ENCODE measurements around the gene SYCP3. TPM values are rescaled to one million over a fixed set of nuclear protein-coding genes. Genes with fewer than 3 reads are reported as not detected.

The SYCP3 gene
- polyA plus RNA-seq, 3 donors from 2014 or later = 0.18 TPM; not detected in 2

GRCh38 chr12:101773650-101774162 lies 34.4 kb upstream of the SYCP3 start:
- DNase-seq = peak; percentile 68 to 76 (median 69)
- H3K36me3 Mint-ChIP-seq = peaks cover 4 to 46% (median 24%) of the 10 kb centered on the region in 3 donors
- H3K27me3 Mint-ChIP-seq (ENCODE audit: low read depth in 3 of 3) = peaks cover 0 to 5% (median 0%) of the 10 kb centered on the region in 3 donors
- H3K4me3 Mint-ChIP-seq = no peak overlapping the region
- peak overlapping the region; percentile 29 to 86 (median 78) for H3K27ac Mint-ChIP-seq
- no peaks in the 10 kb centered on the region for H3K9me3 Mint-ChIP-seq
- H3K4me1 Mint-ChIP-seq = peaks cover 14 to 53% of the 10 kb centered on the region in 2 donors

- no peak for DNase-seq
- peaks cover 8 to 45% (median 22%) of the 10 kb centered on the region in 3 donors for H3K36me3 Mint-ChIP-seq
- peaks cover 0 to 5% (median 0%) of the 10 kb centered on the region in 3 donors for H3K27me3 Mint-ChIP-seq (ENCODE audit: low read depth in 3 of 3)
- peaks cover 14 to 40% of the 10 kb centered on the region in 2 donors for H3K4me1 Mint-ChIP-seq
- no peak overlapping the region for H3K4me3 Mint-ChIP-seq
- peak overlapping the region in 4 of 6 donors; percentile 24 to 77 (median 30) for H3K27ac Mint-ChIP-seq
- no peaks in the 10 kb centered on the region for H3K9me3 Mint-ChIP-seq
Observed at GRCh38 chr12:101772012-101772775, 32.9 kb upstream of the SYCP3 start.

DNA sequence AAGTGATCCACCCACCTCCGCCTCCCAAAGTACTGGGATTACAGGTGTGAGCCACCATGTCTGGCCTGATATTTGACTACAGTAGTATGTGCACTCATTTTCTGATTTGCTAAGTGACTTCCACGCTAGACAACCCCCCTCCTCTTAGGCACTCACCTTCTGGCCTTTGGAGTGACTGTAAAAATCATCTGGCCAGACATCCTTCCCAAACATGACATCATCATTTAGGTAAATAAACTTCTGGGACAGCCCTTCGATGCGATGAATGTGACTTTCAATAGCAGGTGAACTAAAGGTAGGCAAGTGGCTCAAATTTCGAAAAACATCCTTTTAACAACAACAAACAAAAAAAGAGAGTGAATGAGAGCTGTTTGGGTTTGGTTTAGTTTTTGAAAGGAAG lies 30.6 kb upstream of the SYCP3 start:
- H3K27ac Mint-ChIP-seq = peak overlapping the region in 3 of 6 donors; percentile 45 to 72 (median 68)
- DNase-seq = no peak
- H3K9me3 Mint-ChIP-seq = no peaks in the 10 kb centered on the region
- peaks cover 0 to 5% (median 0%) of the 10 kb centered on the region in 3 donors for H3K27me3 Mint-ChIP-seq (ENCODE audit: low read depth in 3 of 3)
- no peak overlapping the region for H3K4me3 Mint-ChIP-seq
- peaks cover 8 to 51% (median 22%) of the 10 kb centered on the region in 3 donors for H3K36me3 Mint-ChIP-seq
- H3K4me1 Mint-ChIP-seq = peaks cover 11 to 25% of the 10 kb centered on the region in 2 donors

- Mint-ChIP-seq H3K4me1 (peaks cover 10 to 22% of the 10 kb centered on the region in 2 donors), H3K27me3 (ENCODE audit: low read depth in 3 of 3) (peaks cover 0 to 5% (median 0%) of the 10 kb centered on the region in 3 donors), H3K9me3 (no peaks in the 10 kb centered on the region), H3K4me3 (no peak overlapping the region), H3K36me3 (peaks cover 8 to 59% (median 24%) of the 10 kb centered on the region in 3 donors), H3K27ac (peak overlapping the region in 4 of 6 donors; percentile 3 to 84 (median 46))
- no peak for DNase-seq
Observed at GRCh38 chr12:101768781-101769180, 29.5 kb upstream of the SYCP3 start.

GRCh38 chr12:101767537-101767936 lies 28.3 kb upstream of the SYCP3 start:
- no peak overlapping the region for H3K4me3 Mint-ChIP-seq
- peaks cover 6 to 21% of the 10 kb centered on the region in 2 donors for H3K4me1 Mint-ChIP-seq
- H3K9me3 Mint-ChIP-seq = no peaks in the 10 kb centered on the region
- H3K36me3 Mint-ChIP-seq = peaks cover 8 to 58% (median 31%) of the 10 kb centered on the region in 3 donors
- peak overlapping the region in 3 of 6 donors; percentile 39 to 52 (median 40) for H3K27ac Mint-ChIP-seq
- no peak for DNase-seq
- peaks cover 0 to 5% (median 0%) of the 10 kb centered on the region in 3 donors for H3K27me3 Mint-ChIP-seq (ENCODE audit: low read depth in 3 of 3)

DNA sequence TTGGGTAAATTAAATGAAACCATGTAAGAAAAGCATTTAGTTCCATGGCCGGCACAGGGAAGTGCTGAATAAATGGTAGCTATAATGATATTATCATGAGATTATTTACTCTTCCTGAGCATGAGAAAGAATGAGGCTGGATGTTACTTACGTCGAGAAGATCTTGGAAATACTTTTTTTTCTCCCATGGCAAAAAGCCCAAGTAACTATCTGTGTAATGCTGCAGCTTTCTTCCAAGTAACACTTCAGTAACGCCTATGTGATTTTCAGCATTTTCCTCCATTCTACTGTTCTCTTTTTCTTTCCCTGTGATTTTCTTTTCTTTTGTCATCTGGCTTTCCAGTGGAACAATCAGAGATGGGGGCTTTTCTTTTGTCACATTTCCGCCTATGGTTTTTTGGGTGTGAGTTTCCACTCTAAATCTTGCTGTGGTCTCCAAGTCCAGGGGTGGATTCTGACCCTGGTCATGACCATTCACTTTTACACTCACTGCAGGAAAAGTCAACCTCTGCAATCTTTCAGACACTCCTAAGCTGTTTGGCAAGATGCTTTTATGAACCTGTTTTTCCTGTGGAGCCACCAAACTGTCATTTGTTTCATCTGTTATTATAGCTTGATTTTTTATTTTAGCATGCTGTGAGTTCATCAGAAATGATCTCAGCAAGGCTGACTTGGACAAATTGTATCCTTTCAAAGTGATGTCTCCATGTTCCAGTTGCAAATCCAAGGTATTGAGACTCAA lies 25.0 kb upstream of the SYCP3 start:
- peak overlapping the region in 2 of 6 donors; percentile 4 to 72 for H3K27ac Mint-ChIP-seq
- H3K4me1 Mint-ChIP-seq = peaks cover 4 to 15% of the 10 kb centered on the region in 2 donors
- no peak for DNase-seq
- H3K27me3 Mint-ChIP-seq (ENCODE audit: low read depth in 3 of 3) = no peaks in the 10 kb centered on the region
- no peak overlapping the region for H3K4me3 Mint-ChIP-seq
- peaks cover 5 to 52% (median 28%) of the 10 kb centered on the region in 3 donors for H3K36me3 Mint-ChIP-seq
- H3K9me3 Mint-ChIP-seq = no peaks in the 10 kb centered on the region

GRCh38 chr12:101763246-101763931 lies 24.1 kb upstream of the SYCP3 start:
- H3K27ac Mint-ChIP-seq = peak overlapping the region in 5 of 6 donors; percentile 28 to 80 (median 48)
- no peaks in the 10 kb centered on the region for H3K27me3 Mint-ChIP-seq (ENCODE audit: low read depth in 3 of 3)
- no peak overlapping the region for H3K4me3 Mint-ChIP-seq
- no peaks in the 10 kb centered on the region for H3K9me3 Mint-ChIP-seq
- DNase-seq = no peak
- H3K4me1 Mint-ChIP-seq = peaks cover 4 to 15% of the 10 kb centered on the region in 2 donors
- H3K36me3 Mint-ChIP-seq = peaks cover 9 to 52% (median 27%) of the 10 kb centered on the region in 3 donors

DNA sequence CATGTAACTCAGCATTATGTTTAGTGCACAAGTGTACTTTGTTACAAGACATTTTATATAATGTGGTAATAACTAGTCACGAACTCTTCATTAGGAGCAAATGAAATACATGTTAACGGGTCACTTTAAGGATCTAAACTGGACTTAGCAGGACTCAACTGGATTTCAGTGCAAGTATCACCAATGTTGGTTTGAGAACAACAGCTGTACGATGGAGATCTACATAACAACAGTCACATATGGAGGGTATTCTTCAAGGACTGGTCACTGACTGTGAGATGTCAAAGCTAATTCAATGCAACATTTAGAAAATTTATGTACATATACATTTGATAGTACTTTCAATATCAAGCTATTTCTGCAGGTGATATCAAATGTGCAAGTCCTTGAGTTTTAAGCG lies 22.5 kb upstream of the SYCP3 start:
- no peaks in the 10 kb centered on the region for H3K27me3 Mint-ChIP-seq (ENCODE audit: low read depth in 3 of 3)
- no peaks in the 10 kb centered on the region for H3K9me3 Mint-ChIP-seq
- peak overlapping the region in 2 of 6 donors; percentile 0 to 64 for H3K27ac Mint-ChIP-seq
- no peak for DNase-seq
- no peak overlapping the region for H3K4me3 Mint-ChIP-seq
- peaks cover 8 to 47% (median 34%) of the 10 kb centered on the region in 3 donors for H3K36me3 Mint-ChIP-seq
- H3K4me1 Mint-ChIP-seq = peaks cover 4 to 15% of the 10 kb centered on the region in 2 donors

DNA sequence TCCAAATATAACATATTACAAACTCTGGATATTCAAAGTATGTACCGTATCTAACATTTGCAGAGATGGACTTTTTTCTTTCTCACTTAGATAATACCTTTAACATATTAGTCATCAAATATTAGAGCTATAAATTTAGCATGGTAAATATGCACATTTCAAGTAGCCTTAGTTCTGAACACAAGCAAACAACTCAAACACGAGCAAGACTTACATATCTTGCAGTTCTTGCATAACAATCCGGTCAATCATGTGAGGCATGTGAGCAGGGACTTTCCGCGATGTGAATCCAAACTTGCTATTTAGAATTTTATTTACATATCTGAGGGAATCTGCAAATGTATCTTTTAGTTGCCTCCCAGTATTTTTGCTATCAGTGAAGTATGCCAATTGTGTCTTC lies 22.1 kb upstream of the SYCP3 start:
- Mint-ChIP-seq H3K27ac (peak overlapping the region in 1 of 6 donors; percentile 64), H3K9me3 (no peaks in the 10 kb centered on the region), H3K4me1 (peaks cover 4 to 15% of the 10 kb centered on the region in 2 donors), H3K4me3 (no peak overlapping the region), H3K36me3 (peaks cover 10 to 46% (median 38%) of the 10 kb centered on the region in 3 donors), H3K27me3 (ENCODE audit: low read depth in 3 of 3) (no peaks in the 10 kb centered on the region)
- no peak for DNase-seq

DNA sequence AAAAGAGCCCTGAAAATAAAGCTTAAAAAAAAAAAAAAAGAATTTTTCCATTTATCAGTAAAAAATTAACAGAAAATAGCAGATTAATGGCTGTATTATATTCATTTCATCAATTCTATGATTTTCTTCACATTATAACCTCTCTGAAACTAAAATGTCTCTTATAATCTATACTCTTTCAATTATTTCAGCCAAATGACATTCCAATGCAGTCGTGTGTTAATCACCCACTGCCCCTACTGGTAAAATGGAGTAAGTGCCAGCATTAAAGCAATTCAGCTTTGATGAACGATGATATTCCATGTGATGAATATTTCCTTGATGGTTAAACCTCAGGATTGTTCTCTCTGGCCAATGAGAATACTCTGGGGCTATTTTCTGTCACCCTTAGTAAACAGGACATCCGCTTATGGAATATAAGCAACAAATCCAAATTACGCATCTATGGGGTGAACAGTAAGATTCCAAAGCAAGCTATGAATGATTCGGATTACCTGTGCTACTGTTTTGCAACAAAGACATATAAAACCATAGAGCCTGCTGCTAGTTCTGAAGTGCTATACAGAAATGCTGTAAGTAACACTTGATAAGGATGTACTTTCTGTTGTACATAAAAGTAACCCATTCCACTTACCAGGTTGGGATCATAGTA lies 20.3 kb upstream of the SYCP3 start:
- Mint-ChIP-seq H3K27me3 (ENCODE audit: low read depth in 3 of 3) (no peaks in the 10 kb centered on the region), H3K36me3 (peaks cover 15 to 50% (median 44%) of the 10 kb centered on the region in 3 donors), H3K27ac (peak overlapping the region in 1 of 6 donors; percentile 35), H3K4me1 (peaks cover 4 to 14% of the 10 kb centered on the region in 2 donors), H3K9me3 (no peaks in the 10 kb centered on the region), H3K4me3 (no peak overlapping the region)
- peak in 2 of 3 donors; percentile 26 to 34 for DNase-seq

GRCh38 chr12:101750152-101750551 lies 10.9 kb upstream of the SYCP3 start:
- Mint-ChIP-seq H3K9me3 (no peaks in the 10 kb centered on the region), H3K4me1 (peaks cover 8 to 11% of the 10 kb centered on the region in 2 donors), H3K4me3 (no peak overlapping the region), H3K27me3 (ENCODE audit: low read depth in 3 of 3) (peaks cover 0 to 2% (median 0%) of the 10 kb centered on the region in 3 donors), H3K36me3 (peaks cover 27 to 67% (median 43%) of the 10 kb centered on the region in 3 donors), H3K27ac (peak overlapping the region; percentile 26 to 83 (median 50))
- DNase-seq = no peak

GRCh38 chr12:101749657-101750056 lies 10.4 kb upstream of the SYCP3 start:
- Mint-ChIP-seq H3K9me3 (no peaks in the 10 kb centered on the region), H3K27me3 (ENCODE audit: low read depth in 3 of 3) (peaks cover 0 to 2% (median 0%) of the 10 kb centered on the region in 3 donors), H3K4me3 (no peak overlapping the region), H3K4me1 (peaks cover 13 to 16% of the 10 kb centered on the region in 2 donors), H3K27ac (peak overlapping the region; percentile 25 to 83 (median 66)), H3K36me3 (peaks cover 23 to 62% (median 38%) of the 10 kb centered on the region in 3 donors)
- no peak for DNase-seq
